ENCODE data around the gene HECW1. TPM values are rescaled to one million over a fixed set of nuclear protein-coding genes. Genes with fewer than 3 reads are reported as not detected.

The HECW1 gene
- total and polyA plus RNA-seq, 2 of the 13 experiments (the other 11 are each of a cell fraction or from before 2014, with no cell fraction given) = not detected

- no peaks in the 10 kb centered on the region for H3K36me3 ChIP-seq (replicated peaks in 1 of 2; ENCODE audit: control insufficient read depth in 1 of 2, insufficient read depth in 2 of 2, low read length in 2 of 2)
- H2AFZ ChIP-seq (ENCODE audit: low read length) = no peak overlapping the region
- no peaks in the 10 kb centered on the region for H3K4me1 ChIP-seq (ENCODE audit: insufficient read depth, low read length)
- ATAC-seq (no peak), DNase-seq (ENCODE audit: low spot score) (no peak), FAIRE-seq (no peak)
- in situ Hi-C loops (cut with HindIII; ENCODE audit: extremely low pct_ligation_motif_present, low pct_unique_long_range_greater_than_20kb) (no loop called here), intact Hi-C loops (cut with micrococcal nuclease; ENCODE audit: unreplicated experiment) (no loop called here)
- no peak overlapping the region for H3K4me3 ChIP-seq (replicated peaks in 1 of 3; ENCODE audit: insufficient read depth in 1 of 3, low read depth in 2 of 3, low read length in 3 of 3)
- no peak overlapping the region for H3K27ac ChIP-seq (ENCODE audit: extremely low read length, insufficient read depth, low read length)
- 28% methylated on average over 7 of the region's 7 CpGs for WGBS (ENCODE audit: low lambda C conversion rate)
- no peak overlapping the region for H3K4me2 ChIP-seq (ENCODE audit: low read depth, low read length)
- H4K20me1 ChIP-seq (ENCODE audit: insufficient read depth, low read length) = no peaks in the 10 kb centered on the region
- no TSS peak for BruUV-seq (replicated peaks)
- peaks cover 2 to 19% of the 10 kb centered on the region in 2 experiments; a peak in 4 of 5 replicates for H3K27me3 ChIP-seq (ENCODE audit: control insufficient read depth in 1 of 2, insufficient read depth in 2 of 2, low read length in 2 of 2)
- no peaks in the 10 kb centered on the region for H3K9me3 ChIP-seq (ENCODE audit: low read length)
- ChIA-PET CTCF (ENCODE audit: low intra/inter-chr PET ratio, low total read pairs) (no interaction called here), POLR2A (no interaction called here)
- no peak overlapping the region for H3K9ac ChIP-seq (ENCODE audit: insufficient read depth, low read depth, low read length)
- H3K79me2 ChIP-seq (ENCODE audit: insufficient read depth, low read length) = no peaks in the 10 kb centered on the region
- no peak for TF ChIP-seq ZNF672 (CRISPR knock-in tag; IDR thresholded peaks at IDR 0.05)
- no peak for TF ChIP-seq MTA1 (CRISPR knock-in tag; IDR thresholded peaks at IDR 0.05; ENCODE audit: borderline replicate concordance)
- TF ChIP-seq DMTF1 (CRISPR knock-in tag; IDR thresholded peaks at IDR 0.05) = no peak
- TF ChIP-seq ATRX (CRISPR knock-in tag; IDR thresholded peaks at IDR 0.05; ENCODE audit: borderline replicate concordance) = no peak
- TF ChIP-seq ATM (IDR thresholded peaks at IDR 0.05; ENCODE audit: borderline replicate concordance) = no peak
- TF ChIP-seq ZNF383 (CRISPR knock-in tag; IDR thresholded peaks at IDR 0.05; ENCODE audit: borderline replicate concordance) = no peak
- no peak for TF ChIP-seq CCAR2 (optimal IDR thresholded peaks at IDR 0.05; ENCODE audit: low read depth, low read length)
- no peak for TF ChIP-seq NR3C1 (CRISPR knock-in tag; IDR thresholded peaks at IDR 0.05)
- no peak for TF ChIP-seq EEA1 (CRISPR knock-in tag; IDR thresholded peaks at IDR 0.05; ENCODE audit: borderline replicate concordance)
- no peak for TF ChIP-seq CENPX (CRISPR knock-in tag; IDR thresholded peaks at IDR 0.05)
- TF ChIP-seq PRMT3 (CRISPR knock-in tag; IDR thresholded peaks at IDR 0.05; ENCODE audit: borderline replicate concordance, low read depth) = no peak
- TF ChIP-seq, protein P1, sequence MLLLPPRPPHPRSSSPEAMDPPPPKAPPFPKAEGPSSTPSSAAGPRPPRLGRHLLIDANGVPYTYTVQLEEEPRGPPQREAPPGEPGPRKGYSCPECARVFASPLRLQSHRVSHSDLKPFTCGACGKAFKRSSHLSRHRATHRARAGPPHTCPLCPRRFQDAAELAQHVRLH (CRISPR knock-in tag; IDR thresholded peaks at IDR 0.05; ENCODE audit: borderline replicate concordance, low read depth) = no peak
- TF ChIP-seq, protein P2, sequence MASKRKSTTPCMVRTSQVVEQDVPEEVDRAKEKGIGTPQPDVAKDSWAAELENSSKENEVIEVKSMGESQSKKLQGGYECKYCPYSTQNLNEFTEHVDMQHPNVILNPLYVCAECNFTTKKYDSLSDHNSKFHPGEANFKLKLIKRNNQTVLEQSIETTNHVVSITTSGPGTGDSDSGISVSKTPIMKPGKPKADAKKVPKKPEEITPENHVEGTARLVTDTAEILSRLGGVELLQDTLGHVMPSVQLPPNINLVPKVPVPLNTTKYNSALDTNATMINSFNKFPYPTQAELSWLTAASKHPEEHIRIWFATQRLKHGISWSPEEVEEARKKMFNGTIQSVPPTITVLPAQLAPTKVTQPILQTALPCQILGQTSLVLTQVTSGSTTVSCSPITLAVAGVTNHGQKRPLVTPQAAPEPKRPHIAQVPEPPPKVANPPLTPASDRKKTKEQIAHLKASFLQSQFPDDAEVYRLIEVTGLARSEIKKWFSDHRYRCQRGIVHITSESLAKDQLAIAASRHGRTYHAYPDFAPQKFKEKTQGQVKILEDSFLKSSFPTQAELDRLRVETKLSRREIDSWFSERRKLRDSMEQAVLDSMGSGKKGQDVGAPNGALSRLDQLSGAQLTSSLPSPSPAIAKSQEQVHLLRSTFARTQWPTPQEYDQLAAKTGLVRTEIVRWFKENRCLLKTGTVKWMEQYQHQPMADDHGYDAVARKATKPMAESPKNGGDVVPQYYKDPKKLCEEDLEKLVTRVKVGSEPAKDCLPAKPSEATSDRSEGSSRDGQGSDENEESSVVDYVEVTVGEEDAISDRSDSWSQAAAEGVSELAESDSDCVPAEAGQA (IDR thresholded peaks at IDR 0.05; ENCODE audit: low read depth) = no peak
- TF ChIP-seq, protein P2 (CRISPR knock-in tag; IDR thresholded peaks at IDR 0.05; ENCODE audit: borderline replicate concordance) = no peak
Observed at GRCh38 chr7:43198599-43199090, 86.2 kb downstream of the HECW1 start.

Measured in HepG2 (cell line).